CD4-positive, alpha-beta memory T cell (primary cell): Measurements from ENCODE around the gene TMC2. TPM values are rescaled to one million over a fixed set of nuclear protein-coding genes. Genes with fewer than 3 reads are reported as not detected.
A peak's percentile ranks its signal among the peaks of the same experiment; 100 is the strongest.
"Not testable (repeated sequence)": the region's sequence is repeated elsewhere in the genome, so short reads cannot be mapped to it uniquely, and the experiment has no call there.

Experiments
- CTCF ChIA-PET: fragments of 350-600 bp; sonication (Branson Sonifier 250); formaldehyde crosslinking; loops from one replicate; lab custom pipeline; 2021; ENCODE audit warnings: inconsistent platforms; ENCODE audit not compliant: partially characterized antibody; lab: Charles Lee
- POLR2A ChIA-PET: fragments of 350-600 bp; sonication (Branson Sonifier 250); formaldehyde crosslinking; loops from one replicate; lab custom pipeline; 2021; ENCODE audit not compliant: partially characterized antibody; lab: Charles Lee
- DNase-seq, 5 donors: peaks; one replicate each; pipeline versions ENCODE4 v3.0.0 to v3.0.0-alpha.2; 2020 to 2022; ENCODE audit warnings: mixed read lengths in 1 of 5
- H3K27ac ChIP-seq: one replicate; pipeline ENCODE4 v1.7.0; 2013; ENCODE audit warnings: low read depth, low read length
- H3K27me3 ChIP-seq: 2 replicates; pipeline ENCODE4 v1.7.0; 2013; ENCODE audit warnings: mild to moderate bottlenecking, low read length, moderate library complexity; ENCODE audit not compliant: insufficient read depth
- H3K36me3 ChIP-seq: 2 replicates; pipeline ENCODE4 v1.7.0; 2013; ENCODE audit warnings: mild to moderate bottlenecking, low read length, moderate library complexity; ENCODE audit not compliant: insufficient read depth
- H3K4me1 ChIP-seq: 2 replicates; pipeline ENCODE4 v1.7.0; 2013; ENCODE audit warnings: mild to moderate bottlenecking, low read length, moderate library complexity; ENCODE audit not compliant: insufficient read depth
- H3K4me3 ChIP-seq, 2 donors: one replicate each; pipeline ENCODE4 v1.7.0; 2013; ENCODE audit warnings: low read length in 2 of 2, mild to moderate bottlenecking in 1 of 2
- H3K9me3 ChIP-seq, 2 donors: one replicate each; pipeline ENCODE4 v1.7.0; 2013; ENCODE audit warnings: low read length in 2 of 2, control low read depth in 1 of 2; ENCODE audit not compliant: control insufficient read depth in 1 of 2
- H3K27ac Mint-ChIP-seq, 7 donors: one replicate each; pipeline ENCODE4 v1.8.0; 2020 to 2021; ENCODE audit warnings: mixed read lengths in 7 of 7, mild to moderate bottlenecking in 6 of 7, inconsistent platforms in 3 of 7, moderate library complexity in 3 of 7
- H3K27me3 Mint-ChIP-seq, 2 donors: one replicate each; pipeline ENCODE4 v1.8.0; 2020 to 2021; ENCODE audit warnings: mixed read lengths in 2 of 2
- H3K36me3 Mint-ChIP-seq, 2 donors: one replicate each; pipeline ENCODE4 v1.8.0; 2020 to 2021; ENCODE audit warnings: mixed read lengths in 2 of 2, inconsistent platforms in 1 of 2, mild to moderate bottlenecking in 1 of 2
- H3K4me1 Mint-ChIP-seq, 4 donors: one replicate each; pipeline ENCODE4 v1.8.0; 2020 to 2021; ENCODE audit warnings: mixed read lengths in 4 of 4, mild to moderate bottlenecking in 1 of 4
- H3K4me3 Mint-ChIP-seq, 8 donors: one replicate each; pipeline ENCODE4 v1.8.0; 2020 to 2021; ENCODE audit warnings: mixed read lengths in 8 of 8, mild to moderate bottlenecking in 7 of 8, moderate library complexity in 6 of 8, inconsistent platforms in 3 of 8
- H3K9me3 Mint-ChIP-seq, 8 donors: one replicate each; pipeline ENCODE4 v1.8.0; 2020 to 2021; ENCODE audit warnings: mixed read lengths in 8 of 8, mild to moderate bottlenecking in 5 of 8, inconsistent platforms in 3 of 8, moderate library complexity in 1 of 8
- intact Hi-C: fragments of 100-400 bp; cut with micrococcal nuclease; formaldehyde crosslinking; loops from one replicate; pipeline ENCODE4 v1.15.1; 2023
- polyA plus RNA-seq, 2 donors: library from polyadenylated mRNA; unstranded; fragments of 300-500 nt; fragmentation: Illumina TruSeq; gene quantifications; one replicate each; pipeline ENCODE4 v1.2.3, GENCODE V29; 2021
- total RNA-seq, 2 experiments: library from RNA; stranded (reverse); gene quantifications; one replicate each; pipeline ENCODE4 v1.2.3, GENCODE V29; 2021

Gene TMC2
- total and polyA plus RNA-seq, 4 experiments from 2014 or later: not detected

GRCh38 chr20:2524709-2525506 lies 11.5 kb upstream of the TMC2 start:
- H3K27ac ChIP-seq: peak overlapping the region; percentile 63
- ChIA-PET CTCF (interaction anchor here (0.6 to 6.7 kb wide), 22 partner anchors 7 to 338 kb away, joined by 3 to 117 read pairs (median 4); partner anchors contain the start of genes IDH3B, NOP56, SNRPB and ZNF343), POLR2A (interaction anchor here (0.5 to 2.7 kb wide), 10 partner anchors 16 to 422 kb away, joined by 3 to 15 read pairs (median 4); partner anchors contain the start of genes IDH3B, NOP56 and ZNF343)
- peak overlapping the region; percentile 59 to 83 for H3K4me3 ChIP-seq
- H3K4me1 ChIP-seq: peaks cover 10% of the 10 kb centered on the region
- Mint-ChIP-seq H3K4me1 (peaks cover 11 to 24% (median 18%) of the 10 kb centered on the region in 4 donors), H3K4me3 (peak overlapping the region; percentile 90 to 94 (median 92)), H3K27me3 (peaks cover 0 to 2% of the 10 kb centered on the region in 2 donors), H3K36me3 (no peaks in the 10 kb centered on the region), H3K9me3 (no peaks in the 10 kb centered on the region), H3K27ac (peak overlapping the region; percentile 47 to 89 (median 86))
- intact Hi-C loops: loop anchor here (1.0 to 10.0 kb wide), 7 partner anchors 16 to 477 kb away; partner anchors contain the start of genes NOP56 and SNRPB
- no peaks in the 10 kb centered on the region for H3K27me3 ChIP-seq
- H3K36me3 ChIP-seq: no peaks in the 10 kb centered on the region
- no peaks in the 10 kb centered on the region for H3K9me3 ChIP-seq
- DNase-seq: peak in 3 of 5 donors; percentile 7 to 39 (median 25)

- intact Hi-C loops: loop anchor here (5.0 to 10.0 kb wide), 2 partner anchors 219 to 476 kb away; no protein-coding TSS in a partner anchor
- H3K4me3 ChIP-seq, H3K36me3 Mint-ChIP-seq, H3K27me3 Mint-ChIP-seq, CTCF ChIA-PET, H3K27ac ChIP-seq, H3K27me3 ChIP-seq, H3K9me3 ChIP-seq, DNase-seq, H3K36me3 ChIP-seq, H3K9me3 Mint-ChIP-seq: not testable (repeated sequence)
- H3K4me3 Mint-ChIP-seq: peak overlapping the region in 5 of 8 donors; percentile 8 to 69 (median 29)
- H3K4me1 ChIP-seq: peaks cover 16% of the 10 kb centered on the region
- H3K27ac Mint-ChIP-seq: peak overlapping the region in 1 of 7 donors; percentile 25
- POLR2A ChIA-PET: interaction anchor here (2.7 kb wide), 1 partner anchor 126 kb away, joined by 15 read pairs; the partner anchor contains the start of gene NOP56
- peaks cover 13 to 29% (median 20%) of the 10 kb centered on the region in 4 donors for H3K4me1 Mint-ChIP-seq
Measured at GRCh38 chr20:2526218-2526583, 10.2 kb upstream of the TMC2 start.

GRCh38 chr20:2527762-2528161 lies 8.6 kb upstream of the TMC2 start:
- no peaks in the 10 kb centered on the region for H3K36me3 Mint-ChIP-seq
- Histone ChIP-seq H3K27me3 (no peaks in the 10 kb centered on the region), H3K36me3 (no peaks in the 10 kb centered on the region), H3K27ac (no peak overlapping the region), H3K4me1 (peaks cover 9% of the 10 kb centered on the region), H3K4me3 (no peak overlapping the region), H3K9me3 (no peaks in the 10 kb centered on the region)
- H3K27me3 Mint-ChIP-seq: peaks cover 4 to 7% of the 10 kb centered on the region in 2 donors
- intact Hi-C loops: loop anchor here (5.0 to 10.0 kb wide), 2 partner anchors 217 to 475 kb away; no protein-coding TSS in a partner anchor
- H3K27ac Mint-ChIP-seq: no peak overlapping the region
- H3K4me1 Mint-ChIP-seq: peaks cover 10 to 24% (median 16%) of the 10 kb centered on the region in 4 donors
- H3K9me3 Mint-ChIP-seq: no peaks in the 10 kb centered on the region
- H3K4me3 Mint-ChIP-seq: no peak overlapping the region
- ChIA-PET CTCF (interaction anchor here (1.0 kb wide), 1 partner anchor 12 kb away, joined by 3 read pairs; no protein-coding TSS in a partner anchor), POLR2A (no interaction called here)
- no peak for DNase-seq

GRCh38 chr20:2528671-2529271 lies 7.6 kb upstream of the TMC2 start:
- Histone ChIP-seq H3K27ac (no peak overlapping the region), H3K9me3 (no peaks in the 10 kb centered on the region), H3K36me3 (no peaks in the 10 kb centered on the region), H3K27me3 (no peaks in the 10 kb centered on the region), H3K4me1 (peaks cover 9% of the 10 kb centered on the region), H3K4me3 (no peak overlapping the region)
- Mint-ChIP-seq H3K9me3 (no peaks in the 10 kb centered on the region), H3K27ac (no peak overlapping the region), H3K27me3 (peaks cover 8 to 9% of the 10 kb centered on the region in 2 donors), H3K36me3 (no peaks in the 10 kb centered on the region), H3K4me1 (peaks cover 10 to 24% (median 16%) of the 10 kb centered on the region in 4 donors), H3K4me3 (peak overlapping the region in 1 of 8 donors; percentile 17)
- POLR2A ChIA-PET: interaction anchor here (0.6 kb wide), 3 partner anchors 136 to 918 kb away, joined by 3 read pairs; no protein-coding TSS in a partner anchor
- CTCF ChIA-PET: no interaction called here
- DNase-seq: no peak
- intact Hi-C loops: loop anchor here (5.0 to 10.0 kb wide), 2 partner anchors 216 to 474 kb away; no protein-coding TSS in a partner anchor

- Histone ChIP-seq H3K36me3 (no peaks in the 10 kb centered on the region), H3K4me1 (peaks cover 5% of the 10 kb centered on the region), H3K9me3 (no peaks in the 10 kb centered on the region), H3K27me3 (no peaks in the 10 kb centered on the region), H3K4me3 (no peak overlapping the region), H3K27ac (no peak overlapping the region)
- ChIA-PET POLR2A (no interaction called here), CTCF (interaction anchor here (1.2 to 1.5 kb wide), 2 partner anchors 9 to 10 kb away, joined by 3 to 8 read pairs; no protein-coding TSS in a partner anchor)
- H3K9me3 Mint-ChIP-seq: no peaks in the 10 kb centered on the region
- intact Hi-C loops: no loop called here
- no peak overlapping the region for H3K4me3 Mint-ChIP-seq
- H3K27ac Mint-ChIP-seq: no peak overlapping the region
- H3K36me3 Mint-ChIP-seq: no peaks in the 10 kb centered on the region
- H3K4me1 Mint-ChIP-seq: peaks cover 0 to 10% (median 4%) of the 10 kb centered on the region in 4 donors
- peaks cover 16 to 21% of the 10 kb centered on the region in 2 donors for H3K27me3 Mint-ChIP-seq
- no peak for DNase-seq
Measured at GRCh38 chr20:2533118-2533517, 3.3 kb upstream of the TMC2 start.

- Mint-ChIP-seq H3K9me3 (no peaks in the 10 kb centered on the region), H3K27ac (no peak overlapping the region), H3K36me3 (no peaks in the 10 kb centered on the region), H3K4me3 (no peak overlapping the region), H3K27me3 (peaks cover 21 to 41% of the 10 kb centered on the region in 2 donors), H3K4me1 (no peaks in the 10 kb centered on the region)
- no peak for DNase-seq
- ChIA-PET CTCF (interaction anchor here (1.3 to 1.9 kb wide), 2 partner anchors 13 to 16 kb away, joined by 5 to 7 read pairs; no protein-coding TSS in a partner anchor), POLR2A (no interaction called here)
- intact Hi-C loops: no loop called here
- Histone ChIP-seq H3K27ac (no peak overlapping the region), H3K4me1 (no peaks in the 10 kb centered on the region), H3K4me3 (no peak overlapping the region), H3K27me3 (peaks cover 4% of the 10 kb centered on the region), H3K36me3 (no peaks in the 10 kb centered on the region), H3K9me3 (no peaks in the 10 kb centered on the region)
Measured at GRCh38 chr20:2535711-2536559, 438 bp upstream of the TMC2 start.
